SK-N-SH (cell line): ENCODE data around the gene DNAH6. TPM values are rescaled to one million over a fixed set of nuclear protein-coding genes. Genes with fewer than 3 reads are reported as not detected.

Experiments
- CTCF ChIA-PET: fragments of 300-600, 350-600 bp; formaldehyde crosslinking; extraction: SDS; loops from one replicate; lab custom pipeline; 2021; lab: Yijun Ruan, JAX
- POLR2A ChIA-PET: fragments of 350-600 bp; sonication (Branson Sonifier 250); formaldehyde crosslinking; extraction: SDS; loops from one replicate; lab custom pipeline; 2020; ENCODE audit warnings: antibody characterized with exemption, inconsistent platforms; lab: Yijun Ruan, JAX
- DNase-seq: peaks from one replicate; pipeline ENCODE4 v3.0.0; 2012
- H2AFZ ChIP-seq: fragments of 200-600 bp; sonication (generic); 2 replicates; pipeline ENCODE4 v1.8.1; 2016; ENCODE audit warnings: antibody characterized with exemption, mild to moderate bottlenecking, low read depth
- H3F3A ChIP-seq: fragments of 200-600 bp; sonication (generic); replicated peaks from 2 replicates; pipeline ENCODE3; 2016; ENCODE audit warnings: antibody characterized with exemption, mild to moderate bottlenecking; ENCODE audit not compliant: insufficient read depth
- H3K27ac ChIP-seq, 2 experiments: fragments of 200-500 bp in 1 of 2; fragments of 200-600 bp in 1 of 2; sonication (Bioruptor generic) in 1 of 2; sonication (generic), shearing (Covaris generic) in 1 of 2; 2 replicates each; pipeline versions ENCODE4 v1.5.1 to v1.6.1; 2014 to 2016; ENCODE audit warnings: low read depth in 2 of 2, inconsistent platforms in 1 of 2, low read length in 1 of 2, mild to moderate bottlenecking in 1 of 2, mixed read lengths in 1 of 2
- H3K27me3 ChIP-seq: fragments of 200-600 bp; sonication (generic), shearing (Covaris generic); 2 replicates; pipeline ENCODE4 v1.6.1; 2016; ENCODE audit warnings: mixed run types; ENCODE audit not compliant: insufficient read depth
- H3K36me3 ChIP-seq, 2 experiments: fragments of 200-500 bp in 1 of 2; fragments of 200-600 bp in 1 of 2; sonication (Bioruptor generic) in 1 of 2; sonication (generic) in 1 of 2; replicated peaks in 1 of 2; 2 replicates each; pipeline versions ENCODE3 to v1.5.1; 2014 to 2016; ENCODE audit warnings: low read length in 1 of 2, mild to moderate bottlenecking in 1 of 2; ENCODE audit not compliant: insufficient read depth in 2 of 2, control insufficient read depth in 1 of 2
- H3K4me1 ChIP-seq, 2 experiments: fragments of 200-500 bp in 1 of 2; fragments of 200-600 bp in 1 of 2; sonication (Bioruptor generic) in 1 of 2; sonication (generic), shearing (Covaris generic) in 1 of 2; 2 replicates each; pipeline versions ENCODE4 v1.5.1 to v1.6.1; 2014 to 2016; ENCODE audit warnings: low read depth in 1 of 2, low read length in 1 of 2, mixed run types in 1 of 2; ENCODE audit not compliant: insufficient read depth in 2 of 2, control insufficient read depth in 1 of 2
- H3K4me2 ChIP-seq: fragments of 200-600 bp; sonication (generic), shearing (Covaris generic); 2 replicates; pipeline ENCODE4 v1.6.1; 2017; ENCODE audit warnings: mixed run types
- H3K4me3 ChIP-seq, 2 experiments: fragments of 200-500 bp in 1 of 2; fragments of 200-600 bp in 1 of 2; sonication (Bioruptor generic) in 1 of 2; sonication (generic), shearing (Covaris generic) in 1 of 2; 2 replicates each; pipeline versions ENCODE4 v1.5.1 to v1.8.1; 2014 to 2016; ENCODE audit warnings: low read depth in 2 of 2, inconsistent platforms in 1 of 2, low read length in 1 of 2, mild to moderate bottlenecking in 1 of 2, mixed read lengths in 1 of 2, moderate library complexity in 1 of 2
- H3K79me2 ChIP-seq: fragments of 200-600 bp; sonication (generic); 2 replicates; pipeline ENCODE4 v1.8.1; 2017; ENCODE audit warnings: mild to moderate bottlenecking; ENCODE audit not compliant: insufficient read depth
- H3K9ac ChIP-seq: fragments of 200-600 bp; sonication (generic); 2 replicates; pipeline ENCODE4 v1.6.1; 2017; ENCODE audit warnings: mixed run types
- H3K9me2 ChIP-seq: fragments of 200-600 bp; sonication (generic); 2 replicates; pipeline ENCODE4 v1.6.1; 2017; ENCODE audit warnings: mixed run types
- H3K9me3 ChIP-seq: fragments of 200-600 bp; sonication (generic); 2 replicates; pipeline ENCODE4 v1.6.1; 2017; ENCODE audit warnings: mixed run types, mild to moderate bottlenecking, moderate library complexity
- H4K20me1 ChIP-seq: fragments of 200-600 bp; sonication (generic); 2 replicates; pipeline ENCODE4 v1.6.1; 2017; ENCODE audit warnings: mild to moderate bottlenecking, mixed run types; ENCODE audit not compliant: insufficient read depth
- CHD2 ChIP-seq: fragments of 150-350 bp; IDR thresholded peaks from 2 replicates; pipeline ENCODE4 v1.6.1; 2018; ENCODE audit warnings: low read length; ENCODE audit not compliant: partially characterized antibody
- ELF1 ChIP-seq: IDR thresholded peaks from 2 replicates; pipeline ENCODE4 v1.4.0; 2012
- FOXJ3 ChIP-seq: sonication (generic); formaldehyde crosslinking; IDR thresholded peaks from 2 replicates; pipeline ENCODE4 v1.5.1; 2020; ENCODE audit warnings: mild to moderate bottlenecking, missing genetic modification reagents
- FOXM1 ChIP-seq: IDR thresholded peaks from 2 replicates; pipeline ENCODE4 v1.4.0; 2012; ENCODE audit warnings: low read depth, mild to moderate bottlenecking
- GABPA ChIP-seq: IDR thresholded peaks from 2 replicates; pipeline ENCODE4 v1.4.0; 2012; ENCODE audit warnings: low read depth, mild to moderate bottlenecking
- MEF2A ChIP-seq: IDR thresholded peaks from 2 replicates; pipeline ENCODE4 v1.4.0; 2012; ENCODE audit warnings: low read depth, borderline replicate concordance
- NFIC ChIP-seq: IDR thresholded peaks from 2 replicates; pipeline ENCODE4 v1.4.0; 2012; ENCODE audit warnings: borderline replicate concordance
- NRF1 ChIP-seq: IDR thresholded peaks from 2 replicates; pipeline ENCODE4 v1.6.1; 2012; ENCODE audit warnings: low read depth, mild to moderate bottlenecking, low read length
- POLR2AphosphoS5 ChIP-seq: IDR thresholded peaks from 2 replicates; pipeline ENCODE4 v1.6.1; 2012; ENCODE audit warnings: low read depth, low read length
- RAD21 ChIP-seq: IDR thresholded peaks from 2 replicates; pipeline ENCODE4 v1.6.1; 2012; ENCODE audit warnings: mild to moderate bottlenecking, low read length
- RCOR1 ChIP-seq: fragments of 150-350 bp; IDR thresholded peaks from 2 replicates; pipeline ENCODE4 v1.6.1; 2017; ENCODE audit warnings: antibody characterized with exemption, low read length
- RXRA ChIP-seq: IDR thresholded peaks from 2 replicates; pipeline ENCODE4 v1.4.0; 2012; ENCODE audit warnings: low read depth, mild to moderate bottlenecking, borderline replicate concordance
- SIN3A ChIP-seq: IDR thresholded peaks from 2 replicates; pipeline ENCODE4 v1.6.1; 2012; ENCODE audit warnings: low read depth, mild to moderate bottlenecking, low read length, moderate library complexity, borderline replicate concordance
- TAF1 ChIP-seq: IDR thresholded peaks from 2 replicates; pipeline ENCODE4 v1.6.1; 2012; ENCODE audit warnings: low read depth, mild to moderate bottlenecking, low read length, moderate library complexity, borderline replicate concordance
- TEAD4 ChIP-seq: IDR thresholded peaks from 2 replicates; pipeline ENCODE4 v1.4.0; 2012; ENCODE audit warnings: mild to moderate bottlenecking, borderline replicate concordance; ENCODE audit not compliant: insufficient read depth
- USF1 ChIP-seq: IDR thresholded peaks from 2 replicates; pipeline ENCODE4 v1.4.0; 2012; ENCODE audit warnings: low read depth, borderline replicate concordance
- WGBS: methylation state at CpG from one replicate; pipeline ENCODE4 v1.1.6; 2017; ENCODE audit warnings: low lambda C conversion rate; 5-methylcytosine and 5-hydroxymethylcytosine counted together
- polyA plus RNA-seq, 3 experiments: library from polyadenylated mRNA; depleted of rRNA; stranded (reverse); fragments of >200 nt; gene quantifications; 2 replicates each; pipeline ENCODE4 v1.2.3, GENCODE V29; 2012
- TF ChIP-seq, protein P1 (sequence below): IDR thresholded peaks from 2 replicates; pipeline ENCODE4 v1.4.0; 2012; ENCODE audit warnings: low read depth, borderline replicate concordance
- TF ChIP-seq, protein P2 (sequence below): IDR thresholded peaks from 2 replicates; pipeline ENCODE4; 2012
- TF ChIP-seq, protein P3 (sequence below): fragments of 150-350 bp; IDR thresholded peaks from 2 replicates; pipeline ENCODE4 v1.6.1; 2016; ENCODE audit warnings: mild to moderate bottlenecking, low read depth, low read length

The DNAH6 gene
- polyA plus RNA-seq, 1 of the 3 experiments (the other 2 are of a cell fraction), result 0.03 TPM

- no peaks in the 10 kb centered on the region for H3K9me3 ChIP-seq
- no peak overlapping the region for H3K27ac ChIP-seq
- no peaks in the 10 kb centered on the region for H3K9me2 ChIP-seq
- H3K4me1 ChIP-seq, result no peaks in the 10 kb centered on the region
- POLR2A ChIA-PET, result no interaction called here
- H3F3A ChIP-seq, result no peaks in the 10 kb centered on the region
- WGBS, result 20% methylated on average over 3 of the region's 3 CpGs
- DNase-seq, result no peak
- H3K36me3 ChIP-seq, result no peaks in the 10 kb centered on the region
- H3K79me2 ChIP-seq, result no peaks in the 10 kb centered on the region
- H2AFZ ChIP-seq, result no peak overlapping the region
- no peaks in the 10 kb centered on the region for H3K27me3 ChIP-seq
- CTCF ChIA-PET, result interaction anchor here (0.6 kb wide), 1 partner anchor 378 kb away, joined by 3 read pairs; no protein-coding TSS in a partner anchor
- no peak overlapping the region for H3K4me2 ChIP-seq
- H3K9ac ChIP-seq, result no peak overlapping the region
- TF ChIP-seq RCOR1 (no peak), FOXJ3 (CRISPR knock-in tag) (no peak), GABPA (no peak), RXRA (no peak), CHD2 (no peak), NRF1 (no peak), RAD21 (no peak), MEF2A (no peak), FOXM1 (no peak), USF1 (no peak), TAF1 (no peak), SIN3A (no peak)
- TF ChIP-seq, protein P1, sequence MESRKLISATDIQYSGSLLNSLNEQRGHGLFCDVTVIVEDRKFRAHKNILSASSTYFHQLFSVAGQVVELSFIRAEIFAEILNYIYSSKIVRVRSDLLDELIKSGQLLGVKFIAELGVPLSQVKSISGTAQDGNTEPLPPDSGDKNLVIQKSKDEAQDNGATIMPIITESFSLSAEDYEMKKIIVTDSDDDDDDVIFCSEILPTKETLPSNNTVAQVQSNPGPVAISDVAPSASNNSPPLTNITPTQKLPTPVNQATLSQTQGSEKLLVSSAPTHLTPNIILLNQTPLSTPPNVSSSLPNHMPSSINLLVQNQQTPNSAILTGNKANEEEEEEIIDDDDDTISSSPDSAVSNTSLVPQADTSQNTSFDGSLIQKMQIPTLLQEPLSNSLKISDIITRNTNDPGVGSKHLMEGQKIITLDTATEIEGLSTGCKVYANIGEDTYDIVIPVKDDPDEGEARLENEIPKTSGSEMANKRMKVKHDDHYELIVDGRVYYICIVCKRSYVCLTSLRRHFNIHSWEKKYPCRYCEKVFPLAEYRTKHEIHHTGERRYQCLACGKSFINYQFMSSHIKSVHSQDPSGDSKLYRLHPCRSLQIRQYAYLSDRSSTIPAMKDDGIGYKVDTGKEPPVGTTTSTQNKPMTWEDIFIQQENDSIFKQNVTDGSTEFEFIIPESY, result no peak
- no peak overlapping the region for H3K4me3 ChIP-seq
- H4K20me1 ChIP-seq, result no peaks in the 10 kb centered on the region
These were observed 272.2 kb downstream of the DNAH6 start for GRCh38 chr2:84788498-84788897.

DNA sequence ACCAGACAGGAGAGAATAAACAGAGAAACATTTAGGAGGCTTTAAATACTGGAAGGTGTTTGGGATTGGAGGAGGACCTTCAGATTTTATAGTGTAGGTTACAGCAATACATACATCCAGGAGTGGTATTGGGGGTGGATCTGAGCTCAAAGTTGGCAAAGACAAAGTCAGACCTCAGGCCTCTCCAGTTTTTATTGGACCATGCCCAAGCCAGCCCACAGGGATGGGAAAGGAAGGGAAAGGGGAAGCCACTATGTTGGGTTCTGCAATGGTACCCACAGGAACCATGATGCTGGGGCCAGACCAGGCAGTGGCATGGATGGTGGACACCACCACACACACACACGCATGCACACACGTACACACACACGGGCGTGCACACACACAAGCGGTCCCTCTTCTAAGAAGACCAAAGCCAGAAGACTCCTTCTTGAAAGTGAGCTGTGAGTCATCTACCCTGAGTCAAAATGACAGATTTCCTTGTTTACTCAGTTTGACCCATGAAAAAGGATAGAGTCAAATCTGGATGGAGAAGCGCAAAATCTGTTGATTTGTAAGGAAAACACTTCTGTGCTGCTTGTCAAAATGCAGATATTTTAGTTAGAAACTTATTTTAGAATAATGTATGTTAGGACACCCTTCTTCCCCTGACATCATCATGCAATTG, 276.7 kb downstream of the DNAH6 start:
- 57% methylated on average over 6 of the region's 6 CpGs for whole genome bisulfite sequencing
- H3K9me2 ChIP-seq, result no peaks in the 10 kb centered on the region
- H3K4me1 ChIP-seq, result no peaks in the 10 kb centered on the region
- no peaks in the 10 kb centered on the region for H3K36me3 ChIP-seq
- no peak overlapping the region for H3K9ac ChIP-seq
- no peaks in the 10 kb centered on the region for H3K79me2 ChIP-seq
- no peaks in the 10 kb centered on the region for H3F3A ChIP-seq
- H3K4me2 ChIP-seq, result no peak overlapping the region
- no peaks in the 10 kb centered on the region for H3K9me3 ChIP-seq
- no peak overlapping the region for H2AFZ ChIP-seq
- no peak overlapping the region for H3K27ac ChIP-seq
- CTCF ChIA-PET, result no interaction called here
- no peak overlapping the region for H3K4me3 ChIP-seq
- H4K20me1 ChIP-seq, result no peaks in the 10 kb centered on the region
- no peak for DNase-seq
- POLR2A ChIA-PET, result no interaction called here
- H3K27me3 ChIP-seq, result no peaks in the 10 kb centered on the region; the same call in 1 of the 2 replicates
- TF ChIP-seq, protein P1, result no peak
- TF ChIP-seq, protein P2, sequence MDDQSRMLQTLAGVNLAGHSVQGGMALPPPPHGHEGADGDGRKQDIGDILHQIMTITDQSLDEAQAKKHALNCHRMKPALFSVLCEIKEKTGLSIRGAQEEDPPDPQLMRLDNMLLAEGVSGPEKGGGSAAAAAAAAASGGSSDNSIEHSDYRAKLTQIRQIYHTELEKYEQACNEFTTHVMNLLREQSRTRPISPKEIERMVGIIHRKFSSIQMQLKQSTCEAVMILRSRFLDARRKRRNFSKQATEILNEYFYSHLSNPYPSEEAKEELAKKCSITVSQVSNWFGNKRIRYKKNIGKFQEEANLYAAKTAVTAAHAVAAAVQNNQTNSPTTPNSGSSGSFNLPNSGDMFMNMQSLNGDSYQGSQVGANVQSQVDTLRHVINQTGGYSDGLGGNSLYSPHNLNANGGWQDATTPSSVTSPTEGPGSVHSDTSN, result no peak
- TF ChIP-seq ELF1 (no peak), TEAD4 (no peak), NFIC (no peak), POLR2AphosphoS5 (no peak), FOXJ3 (CRISPR knock-in tag) (no peak), CHD2 (no peak)
- TF ChIP-seq, protein P3, sequence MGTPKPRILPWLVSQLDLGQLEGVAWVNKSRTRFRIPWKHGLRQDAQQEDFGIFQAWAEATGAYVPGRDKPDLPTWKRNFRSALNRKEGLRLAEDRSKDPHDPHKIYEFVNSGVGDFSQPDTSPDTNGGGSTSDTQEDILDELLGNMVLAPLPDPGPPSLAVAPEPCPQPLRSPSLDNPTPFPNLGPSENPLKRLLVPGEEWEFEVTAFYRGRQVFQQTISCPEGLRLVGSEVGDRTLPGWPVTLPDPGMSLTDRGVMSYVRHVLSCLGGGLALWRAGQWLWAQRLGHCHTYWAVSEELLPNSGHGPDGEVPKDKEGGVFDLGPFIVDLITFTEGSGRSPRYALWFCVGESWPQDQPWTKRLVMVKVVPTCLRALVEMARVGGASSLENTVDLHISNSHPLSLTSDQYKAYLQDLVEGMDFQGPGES, result no peak
